ENCODE results near the gene SOCS1. TPM values are rescaled to one million over a fixed set of nuclear protein-coding genes. Genes with fewer than 3 reads are reported as not detected.

SOCS1 gene
- total RNA-seq, 4 donors from 2014 or later, result 5.3 to 16.3 (median 11.1) TPM

DNA sequence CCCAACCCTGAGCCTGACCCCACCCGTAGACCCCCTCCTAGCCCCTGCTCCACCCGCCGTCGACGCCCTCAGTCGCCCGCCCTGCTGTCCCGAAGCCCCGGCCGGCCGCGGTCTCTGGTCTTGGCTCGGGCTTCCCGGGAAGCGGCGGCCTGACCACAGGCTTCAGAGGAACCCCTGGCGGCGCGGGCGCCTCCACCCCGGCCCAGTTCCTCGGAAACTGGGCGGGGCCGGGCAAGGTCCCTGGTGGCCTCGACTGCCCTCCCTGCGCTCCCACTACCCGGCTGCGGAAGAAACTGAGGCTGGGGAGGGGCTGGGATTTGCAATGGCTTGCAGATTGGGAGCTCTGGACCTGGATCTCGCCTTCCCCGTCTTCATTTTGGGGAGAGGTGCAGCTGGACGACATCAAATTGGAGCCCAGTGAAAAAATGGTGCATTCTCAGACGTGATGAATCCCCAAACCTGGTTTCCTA, 692 bp upstream of the SOCS1 start:
- TF ChIP-seq, protein P1, sequence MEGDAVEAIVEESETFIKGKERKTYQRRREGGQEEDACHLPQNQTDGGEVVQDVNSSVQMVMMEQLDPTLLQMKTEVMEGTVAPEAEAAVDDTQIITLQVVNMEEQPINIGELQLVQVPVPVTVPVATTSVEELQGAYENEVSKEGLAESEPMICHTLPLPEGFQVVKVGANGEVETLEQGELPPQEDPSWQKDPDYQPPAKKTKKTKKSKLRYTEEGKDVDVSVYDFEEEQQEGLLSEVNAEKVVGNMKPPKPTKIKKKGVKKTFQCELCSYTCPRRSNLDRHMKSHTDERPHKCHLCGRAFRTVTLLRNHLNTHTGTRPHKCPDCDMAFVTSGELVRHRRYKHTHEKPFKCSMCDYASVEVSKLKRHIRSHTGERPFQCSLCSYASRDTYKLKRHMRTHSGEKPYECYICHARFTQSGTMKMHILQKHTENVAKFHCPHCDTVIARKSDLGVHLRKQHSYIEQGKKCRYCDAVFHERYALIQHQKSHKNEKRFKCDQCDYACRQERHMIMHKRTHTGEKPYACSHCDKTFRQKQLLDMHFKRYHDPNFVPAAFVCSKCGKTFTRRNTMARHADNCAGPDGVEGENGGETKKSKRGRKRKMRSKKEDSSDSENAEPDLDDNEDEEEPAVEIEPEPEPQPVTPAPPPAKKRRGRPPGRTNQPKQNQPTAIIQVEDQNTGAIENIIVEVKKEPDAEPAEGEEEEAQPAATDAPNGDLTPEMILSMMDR (IDR thresholded peaks at IDR 0.05; ENCODE audit: low read depth), result no peak

DNA sequence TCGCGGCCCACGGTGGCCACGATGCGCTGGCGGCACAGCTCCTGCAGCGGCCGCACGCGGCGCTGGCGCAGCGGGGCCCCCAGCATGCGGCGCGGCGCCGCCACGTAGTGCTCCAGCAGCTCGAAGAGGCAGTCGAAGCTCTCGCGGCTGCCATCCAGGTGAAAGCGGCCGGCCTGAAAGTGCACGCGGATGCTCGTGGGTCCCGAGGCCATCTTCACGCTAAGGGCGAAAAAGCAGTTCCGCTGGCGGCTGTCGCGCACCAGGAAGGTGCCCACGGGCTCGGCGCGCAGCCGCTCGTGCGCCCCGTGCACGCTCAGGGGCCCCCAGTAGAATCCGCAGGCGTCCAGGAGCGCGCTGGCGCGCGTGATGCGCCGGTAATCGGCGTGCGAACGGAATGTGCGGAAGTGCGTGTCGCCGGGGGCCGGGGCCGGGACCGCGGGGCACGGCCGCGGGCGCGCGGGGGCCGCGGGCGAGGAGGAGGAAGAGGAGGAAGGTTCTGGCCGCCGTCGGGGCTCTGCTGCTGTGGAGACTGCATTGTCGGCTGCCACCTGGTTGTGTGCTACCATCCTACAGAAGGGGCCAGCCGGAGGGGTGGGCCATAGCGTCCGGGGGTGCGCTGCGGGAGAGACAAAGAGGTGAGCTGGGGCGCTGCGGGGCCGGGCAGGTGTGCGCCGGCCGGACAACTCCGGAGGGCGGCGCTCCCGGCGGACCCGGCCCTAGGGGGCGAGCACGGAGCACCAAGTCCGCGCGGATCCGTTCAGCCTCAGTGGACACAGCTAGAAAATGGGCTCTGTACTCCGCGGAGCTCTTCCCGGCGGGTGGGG, 879 bp downstream of the SOCS1 start:
- TF ChIP-seq, protein P1 (IDR thresholded peaks at IDR 0.05; ENCODE audit: low read depth), result no peak

- TF ChIP-seq, protein P1 (IDR thresholded peaks at IDR 0.05; ENCODE audit: low read depth), result no peak
Measured at GRCh38 chr16:11253995-11254912, 1.8 kb downstream of the SOCS1 start.

DNA sequence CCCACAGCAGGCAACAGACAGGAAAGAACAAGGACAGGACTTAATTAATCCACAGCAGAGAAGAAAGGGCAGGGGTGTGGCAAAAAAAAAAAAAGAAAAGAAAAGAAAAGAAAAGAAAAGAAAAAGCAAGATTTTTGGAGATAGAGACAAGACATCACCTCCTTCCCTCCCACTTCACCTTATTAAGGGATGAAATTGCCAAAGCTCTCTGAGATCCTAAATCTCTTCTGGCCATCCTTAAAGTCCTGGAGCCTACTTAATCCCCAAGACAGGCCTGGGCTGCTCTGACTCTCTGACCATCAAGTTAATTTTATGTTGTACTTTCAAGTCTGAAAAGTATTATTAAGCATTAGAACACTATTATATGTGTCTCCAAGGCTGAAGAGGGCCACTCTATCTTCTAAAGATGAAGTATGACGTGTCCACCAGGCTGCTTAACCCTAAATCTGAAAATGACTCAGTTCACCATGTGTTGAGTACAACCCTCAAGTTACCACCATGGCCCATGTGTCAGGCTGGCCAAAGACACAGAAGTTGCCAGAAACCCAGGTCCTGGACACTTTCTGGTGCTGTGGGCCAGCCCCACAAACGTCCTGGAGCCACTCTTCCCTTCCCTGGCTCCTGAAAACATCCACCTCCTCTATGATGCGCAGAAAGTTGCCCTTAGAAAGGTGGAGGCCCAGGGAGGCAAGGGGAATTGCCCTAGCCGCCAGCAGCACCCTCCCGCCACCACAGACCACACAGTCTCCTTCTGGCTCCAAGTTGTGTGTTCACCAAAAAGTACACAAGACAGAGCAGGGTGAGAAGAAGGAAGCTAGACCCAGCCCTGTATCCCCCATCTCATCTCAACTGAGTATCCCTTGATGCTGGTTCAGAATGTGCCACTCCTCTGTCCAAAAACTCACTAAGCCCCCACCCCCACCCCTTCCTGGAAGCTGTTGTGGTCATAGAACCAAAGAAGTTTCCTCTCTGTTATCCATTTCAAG, 2.7 kb downstream of the SOCS1 start:
- TF ChIP-seq, protein P1 (IDR thresholded peaks at IDR 0.05; ENCODE audit: low read depth), result no peak

- TF ChIP-seq, protein P1 (IDR thresholded peaks at IDR 0.05; ENCODE audit: low read depth), result no peak
Measured at GRCh38 chr16:11252482-11252931, 3.5 kb downstream of the SOCS1 start.

DNA sequence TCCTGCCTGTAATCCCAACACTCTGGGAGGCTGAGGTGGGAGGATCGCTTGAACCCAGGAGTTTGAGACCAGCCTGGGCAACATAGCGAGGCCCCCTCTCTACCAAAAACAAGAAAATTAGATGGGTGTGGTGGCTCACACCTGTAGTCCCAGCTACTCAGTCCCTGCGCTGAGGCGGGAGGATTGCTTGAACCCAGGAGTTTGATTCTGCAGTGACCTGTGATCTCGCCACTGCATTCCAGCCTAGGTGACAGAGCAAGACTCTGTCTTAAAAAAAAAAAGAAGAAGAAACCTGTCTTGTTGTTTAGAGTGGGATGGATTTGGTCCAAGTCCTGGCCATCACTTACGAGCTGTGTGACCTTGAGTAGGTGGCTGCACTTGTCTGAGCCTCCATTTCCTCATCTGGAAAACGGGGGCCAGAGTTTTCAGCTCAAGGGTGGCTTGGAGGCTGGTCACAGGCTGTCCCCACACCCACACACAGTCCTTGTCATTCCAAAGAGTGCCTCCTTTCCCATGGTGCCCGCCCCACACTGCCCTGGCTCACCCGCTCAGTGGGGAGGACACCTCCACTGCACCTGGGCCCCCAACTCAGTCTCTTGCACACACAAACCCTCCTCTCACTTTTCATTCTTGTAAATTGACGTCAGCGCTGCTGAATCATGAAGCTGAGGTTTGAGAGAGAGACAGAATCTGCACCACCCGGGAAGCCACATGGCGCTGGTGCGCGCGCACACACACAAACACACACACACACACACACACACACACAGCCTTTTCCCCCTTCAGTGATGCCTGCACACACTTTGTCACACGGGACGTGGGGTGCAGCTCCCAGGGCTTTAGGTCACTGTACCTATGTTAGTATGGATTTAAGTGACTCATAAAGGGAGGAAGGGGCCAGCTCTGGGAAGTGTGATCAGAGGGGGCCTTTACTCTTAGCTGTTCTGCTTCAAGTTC, 4.2 kb downstream of the SOCS1 start:
- TF ChIP-seq, protein P1 (IDR thresholded peaks at IDR 0.05; ENCODE audit: low read depth), result no peak

Data from subcutaneous adipose tissue (tissue), 4 donors.